ENCODE results near the gene SASS6.

The SASS6 gene

DNA sequence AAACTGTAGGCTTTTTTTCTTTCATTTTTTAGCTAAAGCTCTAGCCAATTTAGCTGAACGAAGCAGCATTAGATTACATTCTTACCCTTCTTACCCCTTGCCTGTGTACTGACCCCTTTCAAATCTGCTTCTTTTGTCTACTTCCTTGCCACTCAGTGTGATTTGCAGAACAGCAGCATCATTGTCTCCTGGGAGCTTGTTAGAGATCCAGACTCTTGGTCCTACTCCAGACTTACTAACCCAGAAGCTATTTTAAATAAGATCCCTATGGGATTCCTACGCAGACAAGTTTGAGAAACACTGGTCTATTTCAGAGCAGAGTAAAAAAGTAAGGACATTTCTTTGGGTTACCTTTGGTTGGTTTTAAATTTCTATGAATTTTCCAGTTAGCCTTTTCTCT lies 31.5 kb upstream of the SASS6 start:
- no peaks in the 10 kb centered on the region for H3K36me3 ChIP-seq (ENCODE audit: control insufficient read depth, insufficient read depth, low read length)
- H3K4me3 ChIP-seq (replicated peaks; ENCODE audit: low read depth, low read length): no peak overlapping the region
- TF ChIP-seq, protein P1, sequence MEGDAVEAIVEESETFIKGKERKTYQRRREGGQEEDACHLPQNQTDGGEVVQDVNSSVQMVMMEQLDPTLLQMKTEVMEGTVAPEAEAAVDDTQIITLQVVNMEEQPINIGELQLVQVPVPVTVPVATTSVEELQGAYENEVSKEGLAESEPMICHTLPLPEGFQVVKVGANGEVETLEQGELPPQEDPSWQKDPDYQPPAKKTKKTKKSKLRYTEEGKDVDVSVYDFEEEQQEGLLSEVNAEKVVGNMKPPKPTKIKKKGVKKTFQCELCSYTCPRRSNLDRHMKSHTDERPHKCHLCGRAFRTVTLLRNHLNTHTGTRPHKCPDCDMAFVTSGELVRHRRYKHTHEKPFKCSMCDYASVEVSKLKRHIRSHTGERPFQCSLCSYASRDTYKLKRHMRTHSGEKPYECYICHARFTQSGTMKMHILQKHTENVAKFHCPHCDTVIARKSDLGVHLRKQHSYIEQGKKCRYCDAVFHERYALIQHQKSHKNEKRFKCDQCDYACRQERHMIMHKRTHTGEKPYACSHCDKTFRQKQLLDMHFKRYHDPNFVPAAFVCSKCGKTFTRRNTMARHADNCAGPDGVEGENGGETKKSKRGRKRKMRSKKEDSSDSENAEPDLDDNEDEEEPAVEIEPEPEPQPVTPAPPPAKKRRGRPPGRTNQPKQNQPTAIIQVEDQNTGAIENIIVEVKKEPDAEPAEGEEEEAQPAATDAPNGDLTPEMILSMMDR (IDR thresholded peaks at IDR 0.05; ENCODE audit: insufficient read depth, low read length, poor library complexity, severe bottlenecking): no peak
- no peak for DNase-seq (ENCODE audit: extremely low read depth, insufficient read length)
- no peaks in the 10 kb centered on the region for H3K27me3 ChIP-seq (replicated peaks; ENCODE audit: control insufficient read depth, insufficient read depth, low read length)

DNA sequence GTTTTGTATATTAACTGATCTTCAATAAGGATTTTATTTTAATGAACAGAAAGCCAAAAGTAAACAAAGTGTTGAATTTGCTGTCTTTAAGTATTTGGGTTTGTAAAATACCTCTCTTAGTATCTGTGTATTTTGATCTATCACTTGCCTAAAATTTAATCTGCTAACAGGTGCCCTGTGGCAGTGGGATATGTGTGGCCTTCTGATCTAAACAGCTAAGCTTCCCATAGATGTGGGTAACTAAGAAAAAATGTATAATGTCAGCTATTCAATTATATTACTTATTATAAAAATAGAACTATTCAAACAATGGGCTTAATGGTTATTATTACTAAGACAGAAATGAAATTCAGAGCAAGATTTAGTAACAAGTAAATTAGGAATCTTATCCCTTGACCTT lies 30.2 kb upstream of the SASS6 start:
- H3K4me3 ChIP-seq (replicated peaks; ENCODE audit: low read depth, low read length): no peak overlapping the region
- TF ChIP-seq, protein P1 (IDR thresholded peaks at IDR 0.05; ENCODE audit: insufficient read depth, low read length, poor library complexity, severe bottlenecking): no peak
- H3K27me3 ChIP-seq (replicated peaks; ENCODE audit: control insufficient read depth, insufficient read depth, low read length): no peaks in the 10 kb centered on the region
- no peaks in the 10 kb centered on the region for H3K36me3 ChIP-seq (ENCODE audit: control insufficient read depth, insufficient read depth, low read length)
- DNase-seq (ENCODE audit: extremely low read depth, insufficient read length): no peak

DNA sequence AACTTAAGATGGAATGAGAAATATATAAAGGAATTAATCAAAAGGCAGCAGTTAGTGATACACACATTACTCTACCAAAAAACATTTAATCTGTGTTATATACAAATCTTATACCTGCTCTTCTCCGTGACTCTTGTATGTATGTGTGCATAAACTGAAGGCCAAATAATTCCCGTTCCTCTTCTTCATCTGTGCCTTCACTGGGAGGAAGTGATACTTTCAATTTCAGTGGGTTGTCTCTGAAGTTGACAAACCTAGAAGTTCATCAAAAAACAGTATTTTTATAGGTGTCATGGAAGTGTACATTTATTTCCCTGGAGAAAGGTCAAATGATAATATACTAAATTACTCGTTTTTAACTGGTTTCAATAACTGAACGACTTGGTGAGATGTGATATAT lies 19.5 kb upstream of the SASS6 start:
- Histone ChIP-seq H3K4me3 (replicated peaks; ENCODE audit: low read depth, low read length) (no peak overlapping the region), H3K27me3 (replicated peaks; ENCODE audit: control insufficient read depth, insufficient read depth, low read length) (no peaks in the 10 kb centered on the region), H3K36me3 (ENCODE audit: control insufficient read depth, insufficient read depth, low read length) (no peaks in the 10 kb centered on the region; the same call in 1 of the 2 replicates)
- TF ChIP-seq, protein P1 (IDR thresholded peaks at IDR 0.05; ENCODE audit: insufficient read depth, low read length, poor library complexity, severe bottlenecking): no peak
- no peak for DNase-seq (ENCODE audit: extremely low read depth, insufficient read length)

DNA sequence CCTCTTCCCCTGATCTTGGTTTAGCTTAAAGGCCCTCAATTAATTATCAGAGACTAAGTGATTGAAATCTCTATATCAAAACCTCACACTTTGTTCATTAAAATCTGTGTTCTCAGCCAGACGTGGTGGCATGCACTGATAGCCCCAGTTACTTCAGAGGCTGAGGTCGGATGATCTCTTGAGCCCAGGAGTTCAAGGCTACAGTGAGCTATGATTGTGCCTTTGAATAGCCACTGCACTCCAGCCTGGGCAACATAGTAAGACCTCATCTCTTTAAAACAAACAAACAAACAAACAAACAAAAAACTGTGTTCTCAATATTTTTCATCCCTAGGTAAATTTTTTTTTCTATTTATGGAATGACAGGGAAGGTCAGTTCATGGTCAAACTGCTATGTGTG lies 18.9 kb upstream of the SASS6 start:
- TF ChIP-seq, protein P1 (IDR thresholded peaks at IDR 0.05; ENCODE audit: insufficient read depth, low read length, poor library complexity, severe bottlenecking): no peak
- Histone ChIP-seq H3K27me3 (replicated peaks; ENCODE audit: control insufficient read depth, insufficient read depth, low read length) (no peaks in the 10 kb centered on the region), H3K36me3 (ENCODE audit: control insufficient read depth, insufficient read depth, low read length) (no peaks in the 10 kb centered on the region; the same call in none of the 2 replicates), H3K4me3 (replicated peaks; ENCODE audit: low read depth, low read length) (no peak overlapping the region)
- no peak for DNase-seq (ENCODE audit: extremely low read depth, insufficient read length)

DNA sequence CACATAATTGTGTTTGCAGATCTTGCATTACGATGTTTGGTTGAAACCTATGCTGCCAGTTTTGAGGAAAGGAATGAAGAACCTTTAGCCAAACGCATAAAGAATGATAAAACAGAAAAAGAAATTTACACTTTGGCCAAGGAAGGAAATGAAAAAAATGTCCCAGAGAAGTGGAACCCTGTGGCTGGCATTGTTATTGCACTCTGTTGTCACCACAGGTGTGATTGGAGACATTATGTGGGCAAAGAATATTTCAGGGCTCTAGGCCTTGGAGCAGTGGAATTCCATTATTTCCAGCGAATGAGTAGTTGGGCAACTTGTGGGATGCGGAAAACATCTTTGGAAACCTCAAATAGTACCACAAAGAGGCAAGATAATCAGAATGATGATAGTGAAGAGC lies 15.1 kb upstream of the SASS6 start:
- H3K36me3 ChIP-seq (ENCODE audit: control insufficient read depth, insufficient read depth, low read length): peaks cover 3% of the 10 kb centered on the region
- H3K4me3 ChIP-seq (replicated peaks; ENCODE audit: low read depth, low read length): no peak overlapping the region
- DNase-seq (ENCODE audit: extremely low read depth, insufficient read length): no peak
- no peaks in the 10 kb centered on the region for H3K27me3 ChIP-seq (replicated peaks; ENCODE audit: control insufficient read depth, insufficient read depth, low read length)
- TF ChIP-seq, protein P1 (IDR thresholded peaks at IDR 0.05; ENCODE audit: insufficient read depth, low read length, poor library complexity, severe bottlenecking): no peak

DNA sequence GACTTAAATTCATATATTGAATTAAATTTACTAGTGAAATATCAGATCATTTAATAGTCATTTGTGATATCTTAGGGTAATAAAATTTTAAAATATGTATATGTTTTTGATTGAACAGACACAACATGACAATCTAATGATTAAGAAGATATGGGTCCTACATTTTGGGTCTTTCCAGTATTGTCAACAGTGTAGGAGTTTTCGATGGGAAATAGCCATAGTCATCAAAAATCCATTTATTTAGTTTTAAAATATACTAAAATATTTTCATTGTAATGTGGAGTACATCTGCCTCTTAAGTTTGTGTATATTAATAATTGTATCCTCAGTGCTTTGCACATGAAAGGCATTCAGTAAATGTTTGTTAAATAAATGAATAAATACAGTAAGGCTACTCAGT lies 14.2 kb upstream of the SASS6 start:
- H3K4me3 ChIP-seq (replicated peaks; ENCODE audit: low read depth, low read length): no peak overlapping the region
- TF ChIP-seq, protein P1 (IDR thresholded peaks at IDR 0.05; ENCODE audit: insufficient read depth, low read length, poor library complexity, severe bottlenecking): no peak
- H3K27me3 ChIP-seq (replicated peaks; ENCODE audit: control insufficient read depth, insufficient read depth, low read length): no peaks in the 10 kb centered on the region
- H3K36me3 ChIP-seq (ENCODE audit: control insufficient read depth, insufficient read depth, low read length): peaks cover 3% of the 10 kb centered on the region
- DNase-seq (ENCODE audit: extremely low read depth, insufficient read length): no peak

All from GM06990 (cell line).